GM12891 (cell line): Measurements from ENCODE around the gene CUBN.
A peak's percentile ranks its signal among the peaks of the same experiment; 100 is the strongest.

Experiments used
- DNase-seq: peaks from one replicate; pipeline ENCODE4 v3.0.0; 2011; ENCODE audit warnings: low spot score; ENCODE audit not compliant: insufficient read length
- FAIRE-seq: peaks from 2 replicates; lab custom pipeline; 2011; peaks lifted over from hg19 to GRCh38; lab: Jason Lieb, UNC
- PAX5 ChIP-seq: IDR thresholded peaks from 2 replicates; pipeline ENCODE4 v1.6.1; 2011; ENCODE audit warnings: low read length, moderate library complexity, mild to moderate bottlenecking; ENCODE audit not compliant: insufficient read depth, severe bottlenecking
- POLR2A ChIP-seq: IDR thresholded peaks from 2 replicates; pipeline ENCODE4 v1.6.1; 2011; ENCODE audit warnings: low read depth, low read length, control low read depth
- POLR2AphosphoS5 ChIP-seq: IDR thresholded peaks from 2 replicates; pipeline ENCODE4 v1.6.1; 2011; ENCODE audit warnings: low read depth, low read length, control low read depth
- POU2F2 ChIP-seq: IDR thresholded peaks from 2 replicates; pipeline ENCODE4 v1.6.1; 2011; ENCODE audit warnings: low read depth, mild to moderate bottlenecking, control low read depth, low read length, moderate library complexity
- SPI1 ChIP-seq: IDR thresholded peaks from 2 replicates; pipeline ENCODE4 v1.6.1; 2011; ENCODE audit warnings: low read depth, low read length, control low read depth
- TAF1 ChIP-seq: IDR thresholded peaks from 2 replicates; pipeline ENCODE4 v1.6.1; 2011; ENCODE audit warnings: low read depth, low read length, control low read depth

Gene CUBN

DNA sequence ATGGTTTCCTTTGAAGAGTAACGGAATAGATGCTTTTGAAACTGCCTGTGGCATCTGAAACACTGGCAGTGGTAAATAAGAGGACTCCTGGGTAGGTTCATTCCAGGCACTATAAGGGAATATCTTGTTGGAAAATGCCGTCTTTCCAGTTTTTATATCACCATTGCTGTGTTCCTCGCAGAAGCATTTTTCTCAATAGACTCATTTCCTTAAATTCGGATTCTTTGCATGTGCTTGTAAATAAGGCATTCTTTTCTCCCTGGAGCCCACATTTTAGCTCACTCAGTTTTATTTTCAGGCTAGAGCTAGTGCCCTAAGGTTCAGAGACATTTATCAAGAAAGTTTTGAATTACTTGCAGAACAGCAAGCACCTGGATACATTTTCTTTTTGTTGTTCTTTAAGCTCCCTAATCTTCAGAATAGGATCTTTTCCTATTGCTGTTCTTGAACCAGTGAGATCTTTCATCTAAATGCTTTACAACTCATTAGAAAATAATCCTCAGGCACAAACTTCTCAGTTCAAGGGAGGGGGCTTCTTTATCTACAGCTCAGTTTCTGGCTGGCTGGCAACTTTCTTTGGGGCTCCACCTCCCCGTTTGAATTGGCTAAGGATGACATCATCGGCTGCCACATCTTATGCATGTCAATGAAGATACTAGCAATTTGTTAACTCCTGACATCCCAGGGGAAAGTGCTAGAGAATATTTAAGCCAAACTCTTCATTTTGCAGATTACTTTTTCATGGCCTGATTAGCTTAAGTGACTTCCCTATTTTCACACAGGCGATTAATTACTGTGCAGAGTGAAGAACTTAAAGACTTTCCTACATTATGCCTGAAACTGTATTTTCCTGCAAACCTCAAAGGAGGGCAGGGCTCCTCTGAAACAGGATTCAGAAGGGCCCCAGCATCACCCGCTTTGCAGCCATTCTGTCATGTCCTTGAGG is 178.7 kb downstream of the CUBN start:
- TF ChIP-seq SPI1 = 0 out of 2 replicates have a peak, but pooled peaks have one; percentile 4
- TF ChIP-seq POLR2A = no peak
- TF ChIP-seq POLR2AphosphoS5 = no peak
- TF ChIP-seq PAX5 = no peak
- no peak for TF ChIP-seq POU2F2
- no peak for TF ChIP-seq TAF1
- DNase-seq (no peak), FAIRE-seq (no peak)

DNA sequence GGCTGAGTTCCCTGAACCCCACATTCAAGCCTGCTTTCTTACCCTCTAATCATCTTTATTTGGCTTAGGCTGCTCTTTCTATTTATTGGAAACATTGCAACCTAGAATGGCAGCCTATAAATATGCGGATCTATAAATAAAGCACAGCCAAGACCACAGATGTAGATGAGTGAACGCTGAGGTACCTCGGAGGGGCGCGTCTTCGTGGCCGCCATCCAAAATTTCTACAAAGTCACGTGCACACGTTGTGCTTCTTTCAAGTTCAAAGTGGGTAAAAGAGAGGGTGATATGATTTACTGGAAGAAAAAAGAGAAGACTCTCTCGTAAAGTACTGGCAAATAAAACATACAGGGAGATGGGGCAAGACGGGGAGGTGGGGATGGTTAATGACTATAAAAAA is 179.8 kb downstream of the CUBN start:
- TF ChIP-seq PAX5 (no peak), POLR2A (no peak), SPI1 (no peak), POU2F2 (no peak), TAF1 (no peak), POLR2AphosphoS5 (no peak)
- no peak for FAIRE-seq

DNA sequence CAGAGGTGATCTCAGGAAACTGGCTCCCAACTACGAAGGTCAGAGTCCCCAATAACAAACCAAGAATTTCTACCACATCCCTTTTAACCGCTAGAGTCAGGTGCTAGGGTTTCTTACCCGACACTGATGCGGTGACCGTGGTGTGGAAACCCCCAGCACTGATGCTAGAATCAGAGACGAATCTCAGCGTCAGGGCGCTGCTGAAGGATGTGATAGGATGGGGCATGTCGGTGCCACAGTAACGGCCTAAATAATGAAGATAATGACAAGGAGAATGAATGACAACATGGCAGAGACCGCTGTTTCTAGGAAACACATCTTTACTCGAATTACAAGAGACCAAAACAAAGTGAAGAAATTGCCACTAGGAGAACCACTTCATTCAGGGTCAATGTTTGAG is 181.2 kb downstream of the CUBN start:
- FAIRE-seq (no peak), DNase-seq (no peak)
- TF ChIP-seq POLR2AphosphoS5 (no peak), TAF1 (no peak), POLR2A (no peak), PAX5 (no peak), SPI1 (no peak), POU2F2 (no peak)

More for the DNA sequence above, 179.8 kb downstream of the CUBN start:
- DNase-seq = no peak

DNA sequence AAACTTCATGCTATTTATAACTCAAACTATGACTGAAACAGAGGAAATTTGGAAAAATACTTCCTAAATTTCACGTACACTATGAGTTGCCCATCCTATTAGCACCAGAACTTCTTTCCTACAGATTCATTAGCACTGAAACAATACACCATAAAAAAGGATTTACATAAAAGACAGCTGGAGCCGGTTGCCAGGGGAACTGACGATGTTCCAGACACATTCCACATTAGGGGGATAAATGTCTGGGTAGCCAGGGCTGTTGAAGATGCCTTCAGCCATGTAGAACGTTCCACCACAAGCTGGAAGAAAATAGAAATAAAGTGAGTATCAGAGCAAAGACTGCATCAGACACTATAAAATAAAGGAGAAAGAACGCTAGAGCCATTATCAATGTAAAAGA is 182.5 kb downstream of the CUBN start:
- TF ChIP-seq POU2F2 (no peak), POLR2AphosphoS5 (no peak), POLR2A (no peak)
- no peak for DNase-seq
- no peak for FAIRE-seq

DNA sequence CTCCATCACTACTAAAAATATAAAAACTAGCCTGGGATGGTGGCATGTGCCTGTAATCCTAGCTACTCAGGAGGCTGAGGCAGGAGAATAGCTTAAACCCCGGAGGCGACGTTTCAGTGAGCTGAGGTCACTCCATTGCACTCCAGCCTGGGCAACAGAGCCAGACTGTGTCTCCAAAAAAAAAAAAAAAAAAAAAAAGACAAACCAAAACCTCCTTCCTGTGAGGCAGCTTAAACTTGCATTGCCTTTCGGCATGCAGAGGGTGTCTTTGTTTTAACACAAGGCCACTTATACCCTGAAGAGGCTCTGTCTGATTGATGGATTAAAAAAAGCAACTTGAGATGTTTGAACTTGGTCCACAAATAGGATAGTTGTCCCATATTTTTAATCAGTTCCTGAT is 184.0 kb downstream of the CUBN start:
- DNase-seq (no peak), FAIRE-seq (no peak)
- no peak for TF ChIP-seq POLR2AphosphoS5
- no peak for TF ChIP-seq TAF1
- no peak for TF ChIP-seq PAX5

DNA sequence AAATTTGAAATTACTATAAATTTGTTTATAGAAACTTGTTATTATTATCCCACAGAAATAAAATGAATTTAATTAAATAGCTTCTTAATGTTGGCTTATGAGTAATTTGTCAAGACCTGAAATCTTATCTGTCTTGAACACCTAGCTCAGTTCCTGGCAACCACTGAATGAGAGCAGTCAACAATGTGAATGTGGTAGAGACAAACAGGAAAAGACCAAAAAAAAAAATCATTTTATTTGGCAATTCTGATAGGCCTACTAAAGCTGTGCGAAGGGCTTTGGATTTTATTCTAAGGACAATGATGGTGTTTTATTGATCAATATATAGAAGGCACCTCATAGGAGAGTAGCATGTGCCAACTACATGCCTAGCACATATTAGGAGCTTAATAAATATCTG is 184.6 kb downstream of the CUBN start:
- no peak for TF ChIP-seq POU2F2
- TF ChIP-seq PAX5 = no peak
- FAIRE-seq (no peak), DNase-seq (no peak)

DNA sequence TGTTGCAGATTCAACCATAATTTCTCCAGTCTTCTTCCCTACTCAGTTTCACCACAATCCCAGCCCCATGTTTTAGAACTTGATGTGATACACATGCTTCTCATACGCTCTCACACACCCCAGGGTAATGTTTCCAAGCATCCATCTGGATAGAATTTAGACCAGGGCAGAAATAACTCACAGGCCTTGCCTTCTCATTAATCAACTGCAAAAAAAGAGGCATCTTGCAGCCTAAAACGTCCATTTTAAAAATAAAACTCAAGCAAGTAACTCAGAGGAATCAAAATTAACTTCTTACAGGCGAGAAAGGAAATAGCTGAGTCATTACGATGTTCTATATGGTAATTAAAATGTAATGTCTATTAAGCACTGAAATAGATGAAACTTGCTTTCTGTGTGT is 185.2 kb downstream of the CUBN start:
- no peak for TF ChIP-seq TAF1
- TF ChIP-seq SPI1 = no peak
- no peak for TF ChIP-seq PAX5
- TF ChIP-seq POU2F2 = no peak
- no peak for TF ChIP-seq POLR2A
- TF ChIP-seq POLR2AphosphoS5 = no peak
- no peak for DNase-seq
- no peak for FAIRE-seq

DNA sequence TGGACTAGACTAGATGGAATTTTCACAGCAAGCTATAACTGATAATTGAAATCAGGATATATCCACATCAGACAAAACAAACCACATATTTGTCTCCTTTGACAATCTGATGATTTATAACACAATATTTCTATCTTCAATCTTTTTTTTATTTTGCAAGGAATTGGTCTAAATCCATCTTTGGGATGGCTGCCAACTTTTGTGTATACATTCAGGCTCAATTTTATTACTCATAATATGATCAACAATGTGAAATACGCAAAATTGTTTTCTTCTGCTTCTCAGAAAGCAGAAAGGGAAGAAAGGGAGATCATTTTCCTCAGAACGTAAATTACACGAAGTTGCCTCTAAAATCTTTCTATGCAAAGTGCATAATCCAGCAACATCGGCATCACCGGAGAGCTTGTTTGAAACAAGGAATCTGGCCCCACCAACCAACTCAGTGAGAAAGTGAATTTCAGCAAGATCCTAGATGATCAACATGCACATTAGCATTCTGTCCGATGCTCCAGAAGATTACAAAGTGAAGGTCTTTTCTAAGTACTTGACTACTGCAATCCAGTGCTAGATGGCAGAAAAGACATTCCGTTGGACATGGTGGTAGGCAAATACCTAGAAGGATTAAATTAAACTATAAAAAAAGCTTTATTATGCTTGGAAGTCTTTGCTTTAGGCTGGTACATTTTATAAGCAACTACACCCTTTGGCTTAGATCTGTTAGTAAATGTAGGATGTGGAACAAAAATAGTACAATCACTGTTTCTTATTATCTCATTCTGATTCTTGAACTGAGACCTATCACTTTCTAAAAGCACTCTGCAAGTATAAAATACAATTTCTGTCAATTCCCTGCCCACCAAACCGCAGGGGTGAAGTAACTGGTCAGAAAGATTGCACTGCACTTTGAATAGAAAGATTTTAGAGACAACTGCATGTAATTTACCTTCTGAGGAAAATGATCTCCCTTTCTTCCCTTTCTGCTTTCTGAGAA is 186.0 kb downstream of the CUBN start:
- FAIRE-seq (no peak), DNase-seq (no peak)
- TF ChIP-seq POLR2AphosphoS5 (no peak), PAX5 (no peak), POLR2A (no peak), TAF1 (no peak), POU2F2 (no peak), SPI1 (no peak)

DNA sequence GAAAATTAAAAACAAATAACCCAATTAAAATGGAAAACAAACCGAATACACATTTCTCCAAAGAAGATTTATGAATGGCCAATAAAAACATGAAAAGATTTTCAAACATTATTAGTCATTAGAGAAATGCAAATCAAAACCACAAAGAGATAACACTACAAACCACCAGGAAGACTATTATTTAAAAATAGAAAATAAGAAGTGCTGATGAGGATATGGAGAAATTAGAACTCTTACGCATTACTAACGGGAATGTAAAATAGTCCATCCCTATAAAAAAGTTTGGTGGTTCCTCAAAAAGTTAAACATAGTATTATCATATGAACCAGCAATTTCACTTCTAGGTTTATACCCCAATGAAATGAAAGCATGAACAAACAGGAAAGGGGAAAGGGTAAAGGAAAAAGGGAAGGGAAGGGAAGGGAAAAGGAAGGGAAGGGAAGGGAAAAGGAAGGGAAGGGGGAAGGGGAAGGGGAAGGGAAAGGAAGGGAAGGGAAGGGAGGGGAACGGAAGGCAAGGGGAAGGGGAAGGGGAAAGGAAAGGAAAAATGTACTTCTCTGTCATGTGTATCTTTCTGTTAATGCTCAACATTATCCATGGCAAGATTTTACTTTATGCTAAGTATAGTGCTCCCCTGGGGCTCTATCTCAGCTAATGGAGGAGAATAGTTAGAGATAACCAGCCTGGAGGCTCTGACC is 187.1 kb downstream of the CUBN start:
- FAIRE-seq (no peak), DNase-seq (no peak)
- TF ChIP-seq POLR2A = no peak
- no peak for TF ChIP-seq TAF1
